HG02970 (cell line): ENCODE data around the gene OR4K2.
"Not testable (repeated sequence)": the region's sequence is repeated elsewhere in the genome, so short reads cannot be mapped to it uniquely, and the experiment has no call there.

ENCODE experiments used
- ATAC-seq: cut with Tn5 transposase; IDR thresholded peaks from one replicate; pipeline ENCODE4 v1.9.1; 2021; ENCODE audit warnings: mild to moderate bottlenecking, moderate library complexity, moderate number of reproducible peaks; ENCODE audit not compliant: unreplicated experiment, low FRiP score

OR4K2 gene

GRCh38 chr14:19874842-19875241 lies at the start of gene OR4K2:
TSS of gene OR4K2 (plus strand) at chr14:19875142. CDS start at chr14:19876268, 1,126 bp downstream.
- ATAC-seq = no peak

DNA sequence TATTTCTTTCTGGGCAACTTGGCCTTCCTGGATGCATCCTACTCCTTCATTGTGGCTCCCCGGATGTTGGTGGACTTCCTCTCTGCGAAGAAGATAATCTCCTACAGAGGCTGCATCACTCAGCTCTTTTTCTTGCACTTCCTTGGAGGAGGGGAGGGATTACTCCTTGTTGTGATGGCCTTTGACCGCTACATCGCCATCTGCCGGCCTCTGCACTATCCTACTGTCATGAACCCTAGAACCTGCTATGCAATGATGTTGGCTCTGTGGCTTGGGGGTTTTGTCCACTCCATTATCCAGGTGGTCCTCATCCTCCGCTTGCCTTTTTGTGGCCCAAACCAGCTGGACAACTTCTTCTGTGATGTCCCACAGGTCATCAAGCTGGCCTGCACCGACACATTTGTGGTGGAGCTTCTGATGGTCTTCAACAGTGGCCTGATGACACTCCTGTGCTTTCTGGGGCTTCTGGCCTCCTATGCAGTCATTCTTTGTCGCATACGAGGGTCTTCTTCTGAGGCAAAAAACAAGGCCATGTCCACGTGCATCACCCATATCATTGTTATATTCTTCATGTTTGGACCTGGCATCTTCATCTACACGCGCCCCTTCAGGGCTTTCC lies 47.2 kb upstream of the OR4K2 start:
- not testable (repeated sequence) for ATAC-seq

GRCh38 chr14:19828314-19828713 lies 46.6 kb upstream of the OR4K2 start:
- ATAC-seq = no peak

GRCh38 chr14:19834203-19834848 lies 40.6 kb upstream of the OR4K2 start:
- not testable (repeated sequence) for ATAC-seq

DNA sequence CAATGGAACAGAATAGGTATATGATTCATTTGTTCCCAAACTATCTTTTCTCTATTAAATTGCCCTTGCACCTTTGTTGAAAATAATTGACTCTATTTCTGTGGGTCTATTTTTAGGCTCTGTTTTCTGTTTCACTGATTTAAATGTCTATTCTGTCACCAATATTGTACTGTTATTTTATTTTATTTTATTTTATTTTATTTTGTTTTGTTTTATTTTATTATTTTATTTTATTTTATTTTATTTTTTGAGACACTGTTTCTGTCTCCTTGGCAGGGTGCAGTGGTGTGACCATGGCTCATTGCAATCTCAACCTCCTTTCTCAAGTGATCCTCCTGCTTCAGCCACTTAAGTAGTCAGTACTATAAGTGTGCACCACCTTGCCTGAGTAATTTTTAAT lies 36.5 kb upstream of the OR4K2 start:
- ATAC-seq = no peak

DNA sequence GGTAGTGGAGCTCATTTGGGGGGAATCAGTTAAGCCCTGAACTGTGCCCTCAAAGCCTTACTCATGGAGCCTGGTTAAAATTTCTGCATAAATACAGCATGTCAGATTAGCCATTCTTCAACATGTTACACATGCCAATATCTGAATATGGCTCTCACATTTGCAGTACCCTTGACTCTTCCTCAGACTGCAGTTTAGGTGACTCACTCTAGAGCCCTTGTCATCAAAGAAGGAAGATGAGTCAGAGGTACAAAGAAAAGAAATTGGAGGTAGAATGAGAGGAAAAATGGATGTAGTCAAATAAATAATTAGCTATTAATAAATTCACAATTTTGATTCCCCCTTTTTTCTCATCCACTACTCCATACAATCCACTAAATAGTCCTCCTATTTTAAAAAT lies 23.6 kb upstream of the OR4K2 start:
- no peak for ATAC-seq

DNA sequence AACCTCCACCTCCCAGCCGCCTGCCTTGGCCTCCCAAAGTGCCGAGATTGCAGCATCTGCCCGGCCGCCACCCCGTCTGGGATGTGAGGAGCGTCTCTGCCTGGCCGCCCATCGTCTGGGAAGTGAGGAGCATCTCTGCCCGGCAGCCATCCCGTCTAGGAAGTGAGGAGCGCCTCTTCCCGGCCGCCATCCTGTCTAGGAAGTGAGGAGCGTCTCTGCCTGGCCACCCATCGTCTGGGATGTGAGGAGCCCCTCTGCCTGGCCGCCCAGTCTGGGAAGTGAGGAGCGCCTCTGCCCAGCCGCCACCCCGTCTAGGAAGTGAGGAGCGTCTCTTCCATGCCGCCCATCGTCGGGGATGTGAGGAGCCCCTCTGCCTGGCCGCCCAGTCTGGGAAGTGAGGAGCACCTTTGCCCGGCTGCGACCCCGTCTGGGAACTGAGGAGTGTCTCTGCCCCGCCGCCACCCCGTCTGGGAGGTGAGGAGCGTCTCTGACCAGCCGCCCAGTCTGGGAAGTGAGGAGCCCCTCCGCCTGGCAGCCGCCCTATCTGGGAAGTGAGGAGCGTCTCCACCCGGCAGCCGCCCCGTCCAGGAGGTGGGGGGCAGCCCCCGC lies 8.8 kb upstream of the OR4K2 start:
- ATAC-seq = not testable (repeated sequence)

DNA sequence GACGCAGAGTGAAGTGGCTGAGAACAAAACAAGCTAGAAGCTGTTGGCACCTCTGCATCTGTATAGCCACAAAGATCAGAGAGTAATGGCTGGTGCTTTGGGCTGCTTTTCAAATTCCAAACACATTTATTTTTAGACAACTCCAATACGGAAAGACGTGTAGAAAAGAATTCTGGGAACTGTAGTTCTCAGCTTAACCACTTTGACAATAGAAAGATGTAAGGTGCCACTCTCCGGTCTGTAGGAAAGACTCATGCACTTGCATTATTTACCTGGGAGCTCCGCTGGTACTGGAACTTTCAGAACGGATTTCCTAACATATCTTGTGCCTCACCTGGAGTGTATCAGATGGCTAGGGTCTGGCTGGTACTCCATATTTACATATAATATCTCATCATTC lies 1.8 kb upstream of the OR4K2 start:
- ATAC-seq = no peak

GRCh38 chr14:19878029-19878642 lies 3.2 kb downstream of the OR4K2 start:
- no peak for ATAC-seq

GRCh38 chr14:19895282-19895681 lies 20.3 kb downstream of the OR4K2 start:
- ATAC-seq = no peak

DNA sequence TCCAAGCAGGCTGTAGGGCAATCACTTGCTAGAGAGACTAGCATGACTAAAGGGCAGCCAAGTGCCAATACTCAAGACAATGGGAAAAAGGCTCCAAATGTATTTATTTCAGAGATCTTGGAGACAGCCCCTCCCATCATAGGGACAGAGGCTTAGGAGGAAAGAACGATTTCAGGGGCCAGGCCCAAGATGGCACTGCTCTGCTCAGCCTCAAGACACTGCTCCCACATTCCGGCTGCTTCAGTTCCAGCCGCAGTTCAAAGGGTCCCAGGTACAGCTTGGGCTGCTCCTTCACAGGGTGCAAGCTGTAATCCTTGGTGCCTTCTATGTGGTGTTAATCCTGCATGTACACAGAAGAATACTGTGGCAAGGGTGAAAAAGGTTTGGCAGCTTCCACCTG lies 26.1 kb downstream of the OR4K2 start:
- no peak for ATAC-seq

GRCh38 chr14:19902409-19902808 lies 27.5 kb downstream of the OR4K2 start:
- ATAC-seq = no peak

DNA sequence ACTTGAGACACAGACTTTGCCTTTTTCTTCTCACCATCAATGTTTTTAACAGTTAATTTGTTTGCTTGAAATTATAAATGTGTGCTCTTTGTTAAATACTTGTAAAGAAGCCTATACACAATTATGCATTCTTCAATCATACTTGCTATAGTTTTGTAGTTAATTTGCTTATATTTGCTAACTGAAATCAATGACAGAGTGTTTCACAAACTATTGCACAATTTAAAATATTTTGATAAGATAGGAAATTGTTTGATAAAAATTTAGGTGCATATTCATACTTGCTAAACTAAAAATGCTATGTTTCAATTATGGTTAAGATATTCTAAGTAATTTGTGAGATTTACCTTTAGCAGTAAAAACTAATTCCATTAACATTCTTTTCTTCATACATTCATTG lies 31.7 kb downstream of the OR4K2 start:
- ATAC-seq = no peak

DNA sequence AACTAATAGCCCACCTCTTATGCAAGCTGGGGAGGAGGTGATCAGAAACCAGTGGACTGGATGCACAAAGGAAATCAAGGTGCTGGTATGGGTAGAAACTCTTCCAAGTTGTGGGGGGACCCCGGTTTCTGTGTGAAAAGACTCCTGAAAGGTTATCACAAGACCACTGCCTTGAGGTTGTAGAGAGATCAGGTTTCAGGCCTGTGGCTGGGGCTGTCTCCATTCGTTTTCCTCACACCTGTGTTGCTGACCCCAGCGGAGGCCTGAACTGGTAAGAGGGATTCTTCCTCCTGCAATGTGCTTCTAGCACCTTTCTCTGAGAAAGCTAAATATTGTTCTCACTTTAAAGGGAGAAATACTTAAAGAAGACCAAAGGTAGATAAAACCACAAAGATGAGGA lies 36.2 kb downstream of the OR4K2 start:
- no peak for ATAC-seq

DNA sequence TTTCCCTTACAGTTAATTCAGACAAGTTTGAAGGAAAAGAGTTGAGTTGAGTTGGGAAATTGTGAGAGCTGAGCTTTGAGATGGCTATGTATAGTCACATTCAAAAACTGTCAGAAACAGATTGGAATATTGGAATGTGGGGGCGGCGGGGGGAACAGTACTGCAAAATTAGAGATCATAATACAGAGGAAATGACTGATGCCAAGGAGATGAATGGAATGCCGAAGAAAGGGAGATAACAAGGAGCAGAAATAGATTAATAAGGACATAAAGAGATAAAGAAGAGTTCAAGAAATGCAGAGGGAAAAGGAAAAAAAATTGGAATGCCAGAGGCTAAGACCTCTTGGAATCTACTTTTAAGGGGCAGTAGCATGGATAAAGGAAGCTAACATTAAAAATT lies 42.3 kb downstream of the OR4K2 start:
- no peak for ATAC-seq

- no peak for ATAC-seq
These were observed 43.1 kb downstream of the OR4K2 start for GRCh38 chr14:19917955-19918518.

DNA sequence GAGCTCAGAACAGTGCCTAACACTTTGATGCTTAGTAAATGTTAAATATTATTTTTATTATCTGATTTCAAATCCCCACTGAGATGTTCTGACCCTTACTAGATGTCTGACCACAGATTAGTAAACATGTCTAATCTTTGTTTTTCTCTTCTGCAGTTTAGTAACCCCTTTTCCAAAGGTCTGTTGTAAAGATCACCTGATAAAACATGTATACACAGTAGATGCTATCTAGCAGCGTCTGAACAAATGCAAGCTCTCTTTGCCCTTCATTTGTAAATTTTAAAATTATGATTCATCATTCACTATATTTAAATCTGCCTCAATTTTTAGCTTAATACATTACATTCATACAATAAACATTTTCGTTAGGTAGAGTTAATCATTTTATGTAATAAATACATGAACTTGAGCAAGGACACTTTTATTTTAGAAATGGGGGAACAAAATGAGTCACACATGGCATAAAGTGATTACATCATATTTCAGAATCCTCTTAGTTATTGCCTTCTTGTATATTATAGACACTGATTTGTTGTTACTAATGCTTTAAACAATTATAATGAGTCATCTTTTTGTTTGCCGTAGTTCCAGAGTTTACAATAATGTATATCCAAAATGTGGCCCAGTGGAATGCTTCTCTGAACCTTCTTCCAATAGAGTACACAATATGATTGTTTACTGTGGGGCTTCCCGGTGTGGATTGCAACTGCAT lies 43.8 kb downstream of the OR4K2 start:
- no peak for ATAC-seq

DNA sequence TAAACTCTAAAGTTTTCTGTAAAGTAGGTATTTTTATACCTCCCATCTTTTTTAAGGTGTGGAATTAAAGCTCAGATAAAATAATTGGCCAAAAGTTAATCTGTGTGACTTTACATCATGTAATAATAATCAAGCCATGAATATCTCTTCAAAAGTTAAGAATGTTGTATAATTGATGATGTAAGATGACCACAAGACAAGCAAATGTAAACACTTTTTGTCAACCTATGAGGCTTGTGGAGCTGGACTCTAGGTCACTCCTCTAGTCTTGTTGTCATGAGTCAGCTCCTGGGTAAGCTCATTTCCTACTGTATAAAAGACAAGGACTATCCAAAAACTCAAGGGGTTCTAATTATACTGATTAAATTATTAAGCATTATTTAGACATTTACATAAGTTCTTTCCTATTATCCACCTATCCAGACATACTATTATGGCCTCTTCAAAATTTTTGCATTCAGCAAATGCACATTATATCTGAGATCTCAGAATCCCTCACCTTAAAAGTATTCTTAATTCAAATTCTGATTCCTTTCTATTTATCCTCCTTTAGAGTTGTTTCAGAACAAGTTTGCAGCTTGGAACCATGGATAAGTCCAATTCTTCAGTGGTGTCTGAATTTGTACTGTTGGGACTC lies 45.2 kb downstream of the OR4K2 start, which contains the start of gene OR4K5:
OR4K5 (plus strand) TSS at position 587 of the 637 bp plus-strand sequence; CDS start at position 587, 0 bp downstream.
- no peak for ATAC-seq

DNA sequence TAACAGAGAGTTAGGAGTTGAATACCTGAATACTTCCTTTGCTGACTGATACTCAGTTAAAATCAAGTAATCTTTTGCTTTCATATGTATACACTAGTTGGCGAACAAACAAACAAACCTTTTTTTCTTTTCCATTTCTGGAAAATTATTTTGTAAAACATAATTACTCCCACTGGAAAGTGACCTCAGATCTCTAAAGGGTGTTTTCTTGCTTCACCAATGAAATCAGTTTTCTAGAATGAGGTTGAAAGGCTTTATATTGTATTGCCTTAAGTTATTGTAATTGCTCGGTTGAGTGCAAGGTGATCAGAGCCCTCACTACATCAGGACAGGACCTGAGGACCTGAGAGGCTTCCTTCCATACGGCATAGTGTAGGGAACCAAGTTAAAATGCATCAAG lies 55.7 kb downstream of the OR4K2 start, which contains the start of gene OR4K1:
OR4K1 (plus strand) TSS at position 301 of the 400 bp plus-strand sequence. CDS start 4,750 bp downstream, outside the sequence.
- ATAC-seq = no peak
